ENCODE data around the gene CDA.

- no peak for TF ChIP-seq CTCF (IDR thresholded peaks at IDR 0.05)
- TF ChIP-seq POLR2A (IDR thresholded peaks at IDR 0.05) = no peak
These were observed 1.2 kb upstream of the CDA start for GRCh38 chr1:20587661-20588053.

All from testis (tissue), 2 donors.